ENCODE data around the gene SLC5A10. TPM values are rescaled to one million over a fixed set of nuclear protein-coding genes. Genes with fewer than 3 reads are reported as not detected.

The SLC5A10 gene
- total and polyA plus RNA-seq, 12 donors, result 0.06 to 0.19 (median 0.10) TPM; not detected in 6

DNA sequence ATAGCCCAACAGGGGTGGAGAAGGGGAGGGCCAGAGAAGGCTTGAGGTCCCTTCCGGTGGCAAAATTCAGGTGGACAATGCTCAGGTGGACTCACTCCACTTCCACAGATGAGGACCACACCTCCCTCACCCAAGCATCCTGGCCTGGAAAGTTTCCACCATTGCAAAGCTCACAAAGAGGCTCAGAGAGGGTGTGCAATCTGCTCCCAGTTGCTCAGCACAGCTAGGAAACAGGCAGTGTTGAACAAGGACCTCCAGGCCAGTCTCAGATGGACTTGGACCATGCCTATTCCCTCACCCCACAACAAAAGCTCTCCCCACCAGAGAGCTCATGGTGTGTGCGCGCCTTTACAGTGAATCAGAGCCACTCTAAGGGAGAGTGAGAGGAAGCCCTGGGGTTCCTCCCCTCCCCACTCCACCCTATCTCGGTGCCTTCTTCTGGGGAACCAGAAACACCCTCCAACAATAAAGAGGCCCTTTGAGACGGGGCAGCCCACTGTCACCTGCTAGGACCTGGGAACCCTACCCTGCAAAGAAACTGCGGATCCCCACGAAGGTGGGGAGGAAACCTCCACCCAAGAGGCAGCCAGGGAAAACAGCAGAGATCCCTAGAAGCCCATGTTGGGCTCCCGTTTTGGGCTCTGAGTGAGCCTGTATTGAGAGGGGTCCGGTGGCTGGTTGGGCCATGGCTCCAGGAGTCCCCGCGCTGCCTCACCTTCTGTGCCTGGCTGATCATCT lies 51.0 kb downstream of the SLC5A10 start:
- DNase-seq, result no peak
- Histone ChIP-seq H3K4me3 (no peak overlapping the region), H3K27ac (no peak overlapping the region), H3K9me3 (peaks cover 0 to 12% (median 0%) of the 10 kb centered on the region in 11 donors), H3K27me3 (peaks cover 0 to 14% (median 0%) of the 10 kb centered on the region in 7 donors), H3K36me3 (no peaks in the 10 kb centered on the region), H3K4me1 (peaks cover 0 to 33% (median 10%) of the 10 kb centered on the region in 9 donors)
- 88 to 93% methylated on average over 11 of the region's 11 CpGs for WGBS, 2 donors
- intact Hi-C loops (cut with DNase I), result no loop called here
- no peak for ATAC-seq
- TF ChIP-seq, protein P1, sequence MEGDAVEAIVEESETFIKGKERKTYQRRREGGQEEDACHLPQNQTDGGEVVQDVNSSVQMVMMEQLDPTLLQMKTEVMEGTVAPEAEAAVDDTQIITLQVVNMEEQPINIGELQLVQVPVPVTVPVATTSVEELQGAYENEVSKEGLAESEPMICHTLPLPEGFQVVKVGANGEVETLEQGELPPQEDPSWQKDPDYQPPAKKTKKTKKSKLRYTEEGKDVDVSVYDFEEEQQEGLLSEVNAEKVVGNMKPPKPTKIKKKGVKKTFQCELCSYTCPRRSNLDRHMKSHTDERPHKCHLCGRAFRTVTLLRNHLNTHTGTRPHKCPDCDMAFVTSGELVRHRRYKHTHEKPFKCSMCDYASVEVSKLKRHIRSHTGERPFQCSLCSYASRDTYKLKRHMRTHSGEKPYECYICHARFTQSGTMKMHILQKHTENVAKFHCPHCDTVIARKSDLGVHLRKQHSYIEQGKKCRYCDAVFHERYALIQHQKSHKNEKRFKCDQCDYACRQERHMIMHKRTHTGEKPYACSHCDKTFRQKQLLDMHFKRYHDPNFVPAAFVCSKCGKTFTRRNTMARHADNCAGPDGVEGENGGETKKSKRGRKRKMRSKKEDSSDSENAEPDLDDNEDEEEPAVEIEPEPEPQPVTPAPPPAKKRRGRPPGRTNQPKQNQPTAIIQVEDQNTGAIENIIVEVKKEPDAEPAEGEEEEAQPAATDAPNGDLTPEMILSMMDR (IDR thresholded peaks at IDR 0.05), result no peak

DNA sequence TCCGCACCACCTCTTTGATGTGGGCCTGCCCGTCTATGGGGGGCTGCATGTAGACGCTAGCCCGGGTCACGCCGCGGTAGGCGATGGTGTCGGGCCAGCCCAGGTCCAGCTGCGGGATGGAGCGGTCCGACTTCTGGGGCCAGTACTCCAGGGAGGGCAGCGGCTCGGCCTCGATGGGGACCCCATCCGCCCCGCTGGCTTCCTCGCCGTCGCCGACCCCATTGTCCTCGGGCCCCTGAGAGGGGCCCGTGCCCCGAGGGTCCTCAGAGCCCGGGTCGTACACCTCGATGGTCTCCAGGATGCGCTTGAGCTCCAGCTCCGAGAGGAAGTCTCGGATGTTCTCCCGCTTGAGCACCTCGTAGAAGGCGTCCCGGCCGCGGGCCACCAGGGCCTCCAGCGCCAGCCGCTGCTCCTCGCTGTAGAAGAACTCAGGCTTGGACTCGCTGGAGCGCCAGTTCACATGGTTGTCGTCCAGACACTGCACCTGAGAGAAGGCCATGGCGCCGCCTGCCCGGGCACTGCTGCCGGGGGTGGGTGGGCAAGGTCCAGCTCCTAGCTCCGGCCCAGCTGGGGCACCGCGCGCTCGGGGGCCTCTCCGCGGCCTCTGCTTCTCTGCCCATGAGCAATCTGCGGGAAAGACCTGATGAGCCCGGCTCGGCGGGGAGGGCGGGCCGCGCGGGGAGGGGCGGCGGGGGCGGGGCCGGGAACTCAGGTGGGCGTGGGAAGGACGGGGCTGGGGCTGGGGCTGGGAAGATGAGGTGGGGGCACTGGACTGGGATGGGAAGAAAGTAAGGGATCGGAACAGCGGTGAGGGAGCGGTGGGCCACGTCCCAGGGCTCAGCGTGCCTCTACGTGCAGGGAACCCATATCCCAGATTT lies 51.8 kb downstream of the SLC5A10 start:
- intact Hi-C loops (cut with DNase I), result no loop called here
- TF ChIP-seq, protein P1 (IDR thresholded peaks at IDR 0.05), result no peak
- Histone ChIP-seq H3K4me1 (peaks cover 0 to 33% (median 10%) of the 10 kb centered on the region in 9 donors), H3K27me3 (peaks cover 0 to 14% (median 0%) of the 10 kb centered on the region in 7 donors), H3K36me3 (no peaks in the 10 kb centered on the region), H3K27ac (peak overlapping the region in 1 of 10 donors; percentile 71), H3K9me3 (peaks cover 0 to 12% (median 0%) of the 10 kb centered on the region in 11 donors), H3K4me3 (peak overlapping the region; percentile 14 to 62 (median 55))
- ATAC-seq, result peak in 5 of 8 donors; percentile 11 to 37 (median 16)
- no peak for DNase-seq
- WGBS, 2 donors, result 24 to 26% methylated on average over 73 of the region's 73 CpGs

DNA sequence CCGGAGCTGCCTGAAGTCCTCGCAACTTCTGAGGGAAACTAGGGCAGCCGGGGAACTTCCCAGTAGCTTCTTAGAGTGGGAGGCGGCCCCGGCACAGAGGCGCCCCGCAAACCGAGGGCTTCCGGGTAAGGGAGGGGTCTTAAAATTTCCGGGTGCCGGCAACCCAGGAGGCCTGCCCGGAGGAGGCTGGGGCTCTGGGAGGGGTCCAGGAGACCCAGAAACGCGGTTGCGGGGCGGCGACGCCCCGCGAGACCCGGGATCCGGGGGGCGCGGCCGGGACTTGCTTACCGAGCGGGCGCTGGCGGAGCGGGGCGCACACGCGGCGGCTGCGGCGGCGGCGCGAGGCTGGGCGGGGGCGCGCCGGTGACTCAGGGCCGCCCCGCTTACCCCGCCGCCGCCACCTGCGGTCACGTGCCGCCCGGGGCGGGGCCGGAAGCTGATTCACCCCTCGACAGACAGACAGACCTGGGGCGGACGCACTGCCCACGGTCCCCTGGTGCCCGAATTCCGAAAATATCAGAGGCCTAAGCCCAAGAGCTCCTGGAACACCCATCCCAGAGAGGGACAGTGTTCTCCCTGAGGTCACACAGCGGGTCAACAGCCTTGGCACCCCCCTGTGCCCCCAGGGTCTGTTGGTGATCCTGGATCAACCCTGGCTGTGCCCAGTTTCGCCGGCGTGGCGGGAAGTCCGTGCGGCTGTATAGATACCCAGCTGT lies 52.6 kb downstream of the SLC5A10 start, which contains the start of gene FAM83G:
TSS of gene FAM83G (minus strand) at position 344 of the 716 bp plus-strand sequence. CDS start 723 bp downstream, outside the sequence.
- peak within 1 kb of the TSS in 1 of 10 donors; percentile 73 for H3K27ac ChIP-seq
- peaks cover 0 to 14% (median 0%) of the 10 kb centered on the region in 7 donors for H3K27me3 ChIP-seq
- peak within 1 kb of the TSS; percentile 14 to 62 (median 55) for H3K4me3 ChIP-seq
- WGBS, 2 donors, result 6 to 7% methylated on average over 51 to 67 of the region's 67 CpGs
- peak; percentile 16 to 90 (median 66) for ATAC-seq
- intact Hi-C loops (cut with DNase I), result no loop called here
- TF ChIP-seq, protein P1 (IDR thresholded peaks at IDR 0.05), result no peak
- H3K9me3 ChIP-seq, result peaks cover 0 to 12% (median 0%) of the 10 kb centered on the region in 11 donors
- H3K4me1 ChIP-seq, result peaks cover 0 to 33% (median 10%) of the 10 kb centered on the region in 9 donors
- H3K36me3 ChIP-seq, result no peaks in the 10 kb centered on the region
- peak; percentile 27 to 58 for DNase-seq
